ENCODE data around the gene GYPC.

DNA sequence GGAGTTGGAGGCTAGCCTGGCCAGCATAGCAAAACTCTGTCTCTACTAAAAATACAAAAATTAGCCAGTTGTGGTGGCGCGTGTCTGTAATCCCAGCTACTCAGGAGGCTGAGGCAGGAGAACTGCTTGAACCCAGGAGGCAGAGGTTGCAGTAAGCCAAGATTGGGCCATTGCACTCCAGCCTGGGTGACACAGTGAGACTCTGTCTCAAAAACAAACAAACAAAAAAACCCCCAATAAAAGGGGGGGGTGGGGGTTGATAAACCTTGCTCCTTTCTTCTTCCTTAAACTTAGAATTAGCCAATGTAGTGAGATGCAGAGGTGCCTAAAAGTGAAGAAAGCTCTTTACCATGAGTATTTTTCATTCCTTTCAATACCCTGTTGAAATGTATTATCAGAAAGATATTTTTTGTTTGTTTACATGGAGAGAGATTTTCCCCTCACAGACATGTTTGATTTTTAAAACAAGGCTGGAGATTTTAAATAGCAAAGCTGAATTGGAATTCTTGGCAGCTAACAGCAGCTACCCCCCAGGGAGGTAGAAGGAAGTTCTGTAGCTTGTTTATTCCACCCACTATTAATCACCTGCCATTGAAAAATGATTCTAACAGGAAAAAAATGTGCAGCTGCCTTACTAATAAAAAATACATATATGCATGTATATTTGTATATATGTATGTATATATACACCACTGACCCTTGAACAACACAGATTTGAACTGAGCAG is 48.6 kb downstream of the GYPC start:
- TF ChIP-seq, protein P1, sequence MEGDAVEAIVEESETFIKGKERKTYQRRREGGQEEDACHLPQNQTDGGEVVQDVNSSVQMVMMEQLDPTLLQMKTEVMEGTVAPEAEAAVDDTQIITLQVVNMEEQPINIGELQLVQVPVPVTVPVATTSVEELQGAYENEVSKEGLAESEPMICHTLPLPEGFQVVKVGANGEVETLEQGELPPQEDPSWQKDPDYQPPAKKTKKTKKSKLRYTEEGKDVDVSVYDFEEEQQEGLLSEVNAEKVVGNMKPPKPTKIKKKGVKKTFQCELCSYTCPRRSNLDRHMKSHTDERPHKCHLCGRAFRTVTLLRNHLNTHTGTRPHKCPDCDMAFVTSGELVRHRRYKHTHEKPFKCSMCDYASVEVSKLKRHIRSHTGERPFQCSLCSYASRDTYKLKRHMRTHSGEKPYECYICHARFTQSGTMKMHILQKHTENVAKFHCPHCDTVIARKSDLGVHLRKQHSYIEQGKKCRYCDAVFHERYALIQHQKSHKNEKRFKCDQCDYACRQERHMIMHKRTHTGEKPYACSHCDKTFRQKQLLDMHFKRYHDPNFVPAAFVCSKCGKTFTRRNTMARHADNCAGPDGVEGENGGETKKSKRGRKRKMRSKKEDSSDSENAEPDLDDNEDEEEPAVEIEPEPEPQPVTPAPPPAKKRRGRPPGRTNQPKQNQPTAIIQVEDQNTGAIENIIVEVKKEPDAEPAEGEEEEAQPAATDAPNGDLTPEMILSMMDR (IDR thresholded peaks at IDR 0.05), result no peak
- no peak for TF ChIP-seq POLR2AphosphoS5 (IDR thresholded peaks at IDR 0.05)
- no peak for TF ChIP-seq POLR2A (IDR thresholded peaks at IDR 0.05)

Measured in transverse colon (tissue), 4 donors.